Measurements from ENCODE around the gene ATF1. TPM values are rescaled to one million over a fixed set of nuclear protein-coding genes. Genes with fewer than 3 reads are reported as not detected.

Gene ATF1
- total and polyA plus RNA-seq, 2 of the 8 experiments (the other 6 are each of a cell fraction or from before 2014, with no cell fraction given) = 23.2 to 41.8 TPM

GRCh38 chr12:50720085-50720484, 43.8 kb upstream of the ATF1 start:
- FAIRE-seq = no peak
- H3K14ac ChIP-seq (ENCODE audit: insufficient read length) = no peak overlapping the region
- H3K4me3 ChIP-seq (ENCODE audit: extremely low read depth in 1 of 4, insufficient read depth in 2 of 4, low read depth in 3 of 4, low read length in 4 of 4) = no peak overlapping the region
- POLR2A ChIA-PET (ENCODE audit: partially characterized antibody) = no interaction called here
- no peak overlapping the region for H2AK5ac ChIP-seq (ENCODE audit: low read depth, low read length)
- no peaks in the 10 kb centered on the region for H3K27me3 ChIP-seq (replicated peaks in 1 of 4; ENCODE audit: control insufficient read depth in 3 of 4, extremely low read depth in 1 of 4, insufficient read depth in 3 of 4, low read length in 3 of 4)
- CTCF ChIA-PET (ENCODE audit: partially characterized antibody) = interaction anchor here (1.3 to 2.4 kb wide), 4 partner anchors 8 to 216 kb away, joined by 3 to 8 read pairs (median 4); partner anchors contain the start of gene DIP2B
- no peak overlapping the region for H2BK5ac ChIP-seq (ENCODE audit: low read depth, low read length)
- peaks cover 8 to 40% (median 31%) of the 10 kb centered on the region in 4 experiments for H3K36me3 ChIP-seq (ENCODE audit: control insufficient read depth in 2 of 4, insufficient read depth in 4 of 4, low read length in 3 of 4)
- H3K23me2 ChIP-seq (ENCODE audit: low read depth, low read length) = no peaks in the 10 kb centered on the region
- no peaks in the 10 kb centered on the region for H3K4me1 ChIP-seq (replicated peaks in 1 of 4; ENCODE audit: control insufficient read depth in 3 of 4, insufficient read depth in 4 of 4, low read length in 3 of 4)
- H3K4me2 ChIP-seq (ENCODE audit: insufficient read depth in 1 of 2, low read depth in 2 of 2, low read length in 2 of 2) = no peak overlapping the region
- H3K56ac ChIP-seq (replicated peaks; ENCODE audit: insufficient read length, low read depth, low read length) = no peak overlapping the region
- H3K79me2 ChIP-seq (ENCODE audit: control insufficient read depth in 1 of 2, insufficient read depth in 2 of 2, low read length in 2 of 2) = no peaks in the 10 kb centered on the region
- no peak overlapping the region for H2BK20ac ChIP-seq (ENCODE audit: low read length)
- H3K23ac ChIP-seq (ENCODE audit: insufficient read length) = no peak overlapping the region
- H3K27ac ChIP-seq (ENCODE audit: low read depth, low read length) = no peak overlapping the region
- peaks cover 1% of the 10 kb centered on the region in 2 experiments for H4K20me1 ChIP-seq (replicated peaks in 1 of 2; ENCODE audit: control insufficient read depth in 1 of 2, insufficient read depth in 2 of 2, low read length in 2 of 2)
- H3K9me3 ChIP-seq (ENCODE audit: insufficient read depth in 2 of 2, low read depth in 1 of 2, low read length in 1 of 2) = no peaks in the 10 kb centered on the region
- H3K79me1 ChIP-seq (ENCODE audit: low read depth, low read length) = no peaks in the 10 kb centered on the region
- H2BK15ac ChIP-seq (ENCODE audit: low read length) = no peak overlapping the region
- no peak overlapping the region for H2AFZ ChIP-seq (ENCODE audit: low read length)
- H3K4ac ChIP-seq (replicated peaks; ENCODE audit: insufficient read length, low read depth, low read length) = no peak overlapping the region
- WGBS, 2 experiments (ENCODE audit: extremely low coverage in 1 of 2, insufficient coverage in 1 of 2, insufficient read length in 1 of 2, insufficient replicate concordance in 2 of 2, low coverage in 1 of 2, low lambda C conversion rate in 2 of 2, missing lambda C conversion rate in 1 of 2) = 92% methylated on average over 3 of the region's 3 CpGs; no CpG with 5 or more reads in 1 of the 2 experiments
- H4K5ac ChIP-seq (ENCODE audit: insufficient read length, low read depth, low read length) = no peak overlapping the region
- H4K8ac ChIP-seq (ENCODE audit: extremely low read depth, insufficient read depth, low read length) = no peak overlapping the region
- H3K18ac ChIP-seq (ENCODE audit: extremely low read depth, low read length) = no peak overlapping the region
- no peak for DNase-seq (ENCODE audit: low read depth in 1 of 2, low spot score in 2 of 2)
- H4K91ac ChIP-seq (replicated peaks; ENCODE audit: insufficient read length, low read length) = no peak overlapping the region
- no peak overlapping the region for H2BK120ac ChIP-seq (replicated peaks; ENCODE audit: low read depth, low read length)
- H2BK12ac ChIP-seq (ENCODE audit: low read depth, low read length) = no peak overlapping the region
- no peak overlapping the region for H3K9ac ChIP-seq (replicated peaks in 1 of 4; ENCODE audit: extremely low read depth in 1 of 4, low read depth in 3 of 4, low read length in 3 of 4)
- no peak for TF ChIP-seq ZNF274 (IDR thresholded peaks at IDR 0.05; ENCODE audit: borderline replicate concordance, extremely low read depth, low read length)
- TF ChIP-seq SAP30 (IDR thresholded peaks at IDR 0.05; ENCODE audit: insufficient read depth, insufficient replicate concordance, low read length) = no peak
- no peak for TF ChIP-seq BCL11A (IDR thresholded peaks at IDR 0.05; ENCODE audit: low read depth in 2 of 2, low read length in 2 of 2)
- no peak for TF ChIP-seq ASH2L (IDR thresholded peaks at IDR 0.05; ENCODE audit: low read length)
- no peak for TF ChIP-seq SIRT6 (IDR thresholded peaks at IDR 0.05; ENCODE audit: low read length)
- TF ChIP-seq MAX (IDR thresholded peaks at IDR 0.05) = no peak
- TF ChIP-seq TEAD4 (IDR thresholded peaks at IDR 0.05; ENCODE audit: low read depth, low read length) = no peak
- no peak for TF ChIP-seq TAF7 (optimal IDR thresholded peaks at IDR 0.05; ENCODE audit: borderline replicate concordance, low read depth, low read length)
- no peak for TF ChIP-seq CHD1 (IDR thresholded peaks at IDR 0.05; ENCODE audit: low read depth, low read length)
- no peak for TF ChIP-seq SP4 (IDR thresholded peaks at IDR 0.05; ENCODE audit: low read length)
- no peak for TF ChIP-seq HDAC2 (IDR thresholded peaks at IDR 0.05; ENCODE audit: borderline replicate concordance in 1 of 2, low read depth in 2 of 2, low read length in 2 of 2)
- TF ChIP-seq NRF1 (IDR thresholded peaks at IDR 0.05; ENCODE audit: low read depth, low read length) = no peak
- TF ChIP-seq CBX5 (IDR thresholded peaks at IDR 0.05; ENCODE audit: low read depth, low read length) = no peak
